Measurements from ENCODE around the gene OR4B1. TPM values are rescaled to one million over a fixed set of nuclear protein-coding genes. Genes with fewer than 3 reads are reported as not detected.

OR4B1 gene
- total RNA-seq, 1 experiment from 2014 or later, result not detected

GRCh38 chr11:48177661-48178060 lies 38.9 kb upstream of the OR4B1 start:
- no peak overlapping the region for H3K18ac ChIP-seq (ENCODE audit: insufficient read length, low read depth, low read length)
- no peak for DNase-seq

More at GRCh38 chr11:48177661-48178060, 38.9 kb upstream of the OR4B1 start:
- Histone ChIP-seq H2BK20ac (ENCODE audit: low read depth, low read length, poor library complexity, severe bottlenecking) (no peak overlapping the region), H3K27ac (ENCODE audit: insufficient read length, low read depth, low read length) (no peak overlapping the region), H3K23ac (ENCODE audit: insufficient read length, low read depth, low read length) (no peak overlapping the region), H4K20me1 (ENCODE audit: control insufficient read depth, insufficient read depth, insufficient read length) (no peaks in the 10 kb centered on the region), H2AK5ac (ENCODE audit: insufficient read length, low read length) (no peak overlapping the region), H4K91ac (ENCODE audit: insufficient read length, low read depth, low read length) (no peak overlapping the region), H3K79me2 (ENCODE audit: insufficient read depth, low read length) (no peaks in the 10 kb centered on the region), H3K4ac (ENCODE audit: low read depth, low read length) (no peak overlapping the region), H2BK15ac (ENCODE audit: low read depth, low read length) (no peak overlapping the region), H3K9me3 (ENCODE audit: control insufficient read depth, low read depth, low read length) (peaks cover 57% of the 10 kb centered on the region), H3K4me1 (ENCODE audit: insufficient read depth, low read length) (no peaks in the 10 kb centered on the region), H4K5ac (ENCODE audit: insufficient read length, low read depth, low read length) (no peak overlapping the region), H3T11ph (ENCODE audit: low read length) (no peak overlapping the region), H3K23me2 (ENCODE audit: insufficient read length, low read depth, low read length, poor library complexity, severe bottlenecking) (no peaks in the 10 kb centered on the region), H3K9ac (ENCODE audit: extremely low read depth, insufficient read length, low read length) (no peak overlapping the region), H3K56ac (ENCODE audit: insufficient read length, low read depth, low read length) (no peak overlapping the region), H2AFZ (ENCODE audit: low read length) (no peak overlapping the region), H3K79me1 (ENCODE audit: insufficient read depth, low read depth, low read length, poor library complexity, severe bottlenecking) (no peaks in the 10 kb centered on the region), H2BK120ac (ENCODE audit: low read depth, low read length, poor library complexity, severe bottlenecking) (no peak overlapping the region), H2BK5ac (ENCODE audit: insufficient read length, low read length) (no peak overlapping the region), H3K27me3 (ENCODE audit: insufficient read depth, low read length) (no peaks in the 10 kb centered on the region), H2BK12ac (ENCODE audit: insufficient read length, low read depth, low read length) (no peak overlapping the region), H4K8ac (replicated peaks; ENCODE audit: insufficient read length, low read depth, low read length) (no peak overlapping the region), H3K14ac (ENCODE audit: insufficient read depth, low read length) (no peak overlapping the region), H3K4me2 (ENCODE audit: insufficient read depth, insufficient read length, low read length) (no peak overlapping the region)
- H3K27ac Mint-ChIP-seq, result no peak overlapping the region
- no CpG with 5 or more reads among the region's 4 CpGs for WGBS (ENCODE audit: extremely low coverage, insufficient read length, low lambda C conversion rate)
- no peaks in the 10 kb centered on the region; the same call in 1 of the 2 replicates for H3K27me3 Mint-ChIP-seq (ENCODE audit: low read depth)
- peaks cover 0 to 15% (median 15%) of the 10 kb centered on the region in 3 experiments; a peak in 5 of 7 replicates for H3K36me3 Mint-ChIP-seq (ENCODE audit: insufficient read depth in 1 of 3, low read depth in 3 of 3)
- H3K4me3 Mint-ChIP-seq, result no peak overlapping the region
- no peaks in the 10 kb centered on the region for H3K4me1 Mint-ChIP-seq
- TF ChIP-seq CTCF (conservative IDR thresholded peaks at IDR 0.05), result no peak
- peaks cover 70 to 73% of the 10 kb centered on the region in 2 experiments for H3K9me3 Mint-ChIP-seq

Data from H9 (cell line).